Colonic mucosa (tissue), 4 donors: ENCODE measurements around the gene FRS2. TPM values are rescaled to one million over a fixed set of nuclear protein-coding genes. Genes with fewer than 3 reads are reported as not detected.

Source experiments
- DNase-seq: peaks from one replicate; pipeline ENCODE4 v3.0.0-alpha.2; 2020
- H3K27ac ChIP-seq: fragments of 200-600 bp; one replicate; pipeline ENCODE4 v1.8.0; 2021
- H3K27me3 ChIP-seq: fragments of 200-600 bp; one replicate; pipeline ENCODE4 v1.8.0; 2021
- H3K36me3 ChIP-seq: fragments of 200-600 bp; one replicate; pipeline ENCODE4 v1.8.0; 2021
- H3K4me1 ChIP-seq: fragments of 200-600 bp; one replicate; pipeline ENCODE4 v1.8.0; 2021; ENCODE audit warnings: mild to moderate bottlenecking
- H3K4me3 ChIP-seq: fragments of 200-600 bp; one replicate; pipeline ENCODE4 v1.8.0; 2021
- H3K9ac ChIP-seq, 2 donors: one replicate each; pipeline ENCODE4 v1.7.0; 2013; ENCODE audit warnings: control low read depth in 2 of 2, low read depth in 2 of 2, low read length in 2 of 2
- H3K9me3 ChIP-seq: fragments of 200-600 bp; one replicate; pipeline ENCODE4 v1.8.0; 2021
- intact Hi-C: fragments of 100-400 bp; cut with DNase I; formaldehyde crosslinking; loops from one replicate; pipeline ENCODE4 v1.14.1; 2022
- total RNA-seq, 2 donors: library from RNA; stranded (reverse); fragmentation: NEBNext Ultra II Directional in 1 of 2; extraction: Animal tissue kit (Norgen Biotek cat#: 25700) in 1 of 2; gene quantifications; one replicate each; pipeline ENCODE4 v1.2.1, GENCODE V29; 2021
- TF ChIP-seq, protein P1 (sequence below): fragments of 200-600 bp; IDR thresholded peaks from one replicate; pipeline ENCODE4 v1.8.0; 2022; ENCODE audit warnings: antibody characterized with exemption, mild to moderate bottlenecking
- donor health status: healthy.
- donor health status: DM: no; HTN: no; CAD: no.
- donor health status: DM: no; HTN: no; CAD: no.

FRS2 gene
- total RNA-seq, 2 donors from 2014 or later = 22.4 to 28.4 TPM

DNA sequence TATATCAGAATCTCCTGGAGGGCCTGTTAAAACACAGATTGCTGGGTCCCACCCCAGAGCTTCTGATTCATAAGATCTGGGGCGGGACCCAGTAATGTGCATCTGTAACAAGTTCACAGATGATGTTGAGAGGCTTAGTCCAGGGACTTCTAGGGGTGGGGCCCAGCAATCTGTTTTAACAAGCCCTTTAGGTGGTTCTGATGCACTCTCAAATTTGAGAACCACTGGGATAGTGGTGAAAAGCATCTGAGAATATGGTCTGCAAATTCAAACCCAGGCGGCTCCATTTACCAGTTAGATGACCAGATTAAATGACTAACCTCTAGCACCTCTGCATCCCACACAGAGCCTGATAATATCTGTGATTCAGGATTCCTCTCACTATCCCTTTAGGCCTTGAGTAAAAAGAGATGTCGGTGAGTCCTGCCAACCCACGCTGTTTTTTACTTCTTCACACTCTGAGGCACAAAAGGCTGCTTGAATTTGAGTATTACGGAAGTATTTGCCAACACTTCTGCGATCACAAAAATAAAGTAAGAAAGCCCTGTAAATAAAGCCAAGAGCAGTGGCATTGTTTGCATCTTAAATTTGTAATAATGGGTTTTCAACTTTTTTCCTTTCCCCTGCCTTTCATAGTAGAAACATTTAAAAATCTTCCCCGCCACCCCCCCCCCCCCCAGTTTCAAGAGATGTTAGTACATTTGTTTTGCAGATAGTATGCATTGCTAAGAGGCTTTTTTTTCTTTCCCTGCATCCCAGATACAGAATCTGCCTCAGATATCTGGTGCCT lies 1.8 kb upstream of the FRS2 start:
- H3K9ac ChIP-seq = no peak overlapping the region
- H3K27me3 ChIP-seq = no peaks in the 10 kb centered on the region
- H3K4me1 ChIP-seq = peaks cover 7% of the 10 kb centered on the region
- no peaks in the 10 kb centered on the region for H3K9me3 ChIP-seq
- no peak overlapping the region for H3K4me3 ChIP-seq
- intact Hi-C loops = no loop called here
- no peak for DNase-seq
- no peaks in the 10 kb centered on the region for H3K36me3 ChIP-seq
- no peak overlapping the region for H3K27ac ChIP-seq
- TF ChIP-seq, protein P1, sequence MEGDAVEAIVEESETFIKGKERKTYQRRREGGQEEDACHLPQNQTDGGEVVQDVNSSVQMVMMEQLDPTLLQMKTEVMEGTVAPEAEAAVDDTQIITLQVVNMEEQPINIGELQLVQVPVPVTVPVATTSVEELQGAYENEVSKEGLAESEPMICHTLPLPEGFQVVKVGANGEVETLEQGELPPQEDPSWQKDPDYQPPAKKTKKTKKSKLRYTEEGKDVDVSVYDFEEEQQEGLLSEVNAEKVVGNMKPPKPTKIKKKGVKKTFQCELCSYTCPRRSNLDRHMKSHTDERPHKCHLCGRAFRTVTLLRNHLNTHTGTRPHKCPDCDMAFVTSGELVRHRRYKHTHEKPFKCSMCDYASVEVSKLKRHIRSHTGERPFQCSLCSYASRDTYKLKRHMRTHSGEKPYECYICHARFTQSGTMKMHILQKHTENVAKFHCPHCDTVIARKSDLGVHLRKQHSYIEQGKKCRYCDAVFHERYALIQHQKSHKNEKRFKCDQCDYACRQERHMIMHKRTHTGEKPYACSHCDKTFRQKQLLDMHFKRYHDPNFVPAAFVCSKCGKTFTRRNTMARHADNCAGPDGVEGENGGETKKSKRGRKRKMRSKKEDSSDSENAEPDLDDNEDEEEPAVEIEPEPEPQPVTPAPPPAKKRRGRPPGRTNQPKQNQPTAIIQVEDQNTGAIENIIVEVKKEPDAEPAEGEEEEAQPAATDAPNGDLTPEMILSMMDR = no peak

DNA sequence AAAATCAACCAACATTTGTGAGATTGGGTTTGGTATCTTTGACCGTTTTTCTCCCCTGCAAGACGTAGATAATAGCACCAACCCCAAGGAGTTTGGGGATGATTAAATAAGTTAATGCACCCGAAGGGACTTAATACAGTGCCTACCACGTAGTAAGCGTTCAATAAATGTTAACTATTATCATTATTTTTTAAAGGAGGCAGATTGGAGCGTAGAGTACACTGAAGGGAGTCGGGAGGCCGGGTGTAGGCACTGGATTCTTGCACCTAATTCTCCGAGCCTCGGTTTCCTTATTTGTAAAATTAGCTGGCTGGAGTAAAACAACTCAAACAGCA lies 367 bp upstream of the FRS2 start:
- intact Hi-C loops = loop anchor here (5.0 to 10.0 kb wide), 2 partner anchors 102 to 105 kb away; no protein-coding TSS in a partner anchor
- H3K27ac ChIP-seq = peak overlapping the region; percentile 80
- no peaks in the 10 kb centered on the region for H3K27me3 ChIP-seq
- no peaks in the 10 kb centered on the region for H3K9me3 ChIP-seq
- DNase-seq = no peak
- H3K4me3 ChIP-seq = peak overlapping the region; percentile 82
- TF ChIP-seq, protein P1 = no peak
- peak overlapping the region; percentile 89 to 98 for H3K9ac ChIP-seq
- peaks cover 7% of the 10 kb centered on the region for H3K4me1 ChIP-seq
- H3K36me3 ChIP-seq = no peaks in the 10 kb centered on the region

DNA sequence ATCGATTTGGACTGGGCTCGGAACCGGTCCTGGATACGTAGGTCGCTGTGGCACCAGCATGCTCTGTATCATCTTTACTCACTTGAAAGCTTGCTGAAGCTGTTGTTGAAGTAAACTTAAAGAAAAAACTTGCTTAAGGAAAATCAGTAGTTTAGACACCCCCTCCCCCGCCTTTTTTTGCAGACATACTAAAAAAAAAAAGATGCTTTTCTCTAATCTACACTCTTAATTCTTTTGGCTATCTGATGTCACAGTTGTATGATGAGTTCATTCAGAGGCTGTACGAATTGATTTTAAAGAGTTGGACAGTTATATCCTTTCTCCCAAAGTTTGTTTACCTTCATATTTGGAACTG lies 865 bp downstream of the FRS2 start:
- no peaks in the 10 kb centered on the region for H3K9me3 ChIP-seq
- H3K27me3 ChIP-seq = no peaks in the 10 kb centered on the region
- peak overlapping the region; percentile 89 to 98 for H3K9ac ChIP-seq
- TF ChIP-seq, protein P1 = no peak
- intact Hi-C loops = loop anchor here (5.0 to 10.0 kb wide), 2 partner anchors 101 to 106 kb away; no protein-coding TSS in a partner anchor
- H3K36me3 ChIP-seq = no peaks in the 10 kb centered on the region
- H3K4me3 ChIP-seq = peak overlapping the region; percentile 82
- no peak for DNase-seq
- peaks cover 7% of the 10 kb centered on the region for H3K4me1 ChIP-seq
- peak overlapping the region; percentile 80 for H3K27ac ChIP-seq

DNA sequence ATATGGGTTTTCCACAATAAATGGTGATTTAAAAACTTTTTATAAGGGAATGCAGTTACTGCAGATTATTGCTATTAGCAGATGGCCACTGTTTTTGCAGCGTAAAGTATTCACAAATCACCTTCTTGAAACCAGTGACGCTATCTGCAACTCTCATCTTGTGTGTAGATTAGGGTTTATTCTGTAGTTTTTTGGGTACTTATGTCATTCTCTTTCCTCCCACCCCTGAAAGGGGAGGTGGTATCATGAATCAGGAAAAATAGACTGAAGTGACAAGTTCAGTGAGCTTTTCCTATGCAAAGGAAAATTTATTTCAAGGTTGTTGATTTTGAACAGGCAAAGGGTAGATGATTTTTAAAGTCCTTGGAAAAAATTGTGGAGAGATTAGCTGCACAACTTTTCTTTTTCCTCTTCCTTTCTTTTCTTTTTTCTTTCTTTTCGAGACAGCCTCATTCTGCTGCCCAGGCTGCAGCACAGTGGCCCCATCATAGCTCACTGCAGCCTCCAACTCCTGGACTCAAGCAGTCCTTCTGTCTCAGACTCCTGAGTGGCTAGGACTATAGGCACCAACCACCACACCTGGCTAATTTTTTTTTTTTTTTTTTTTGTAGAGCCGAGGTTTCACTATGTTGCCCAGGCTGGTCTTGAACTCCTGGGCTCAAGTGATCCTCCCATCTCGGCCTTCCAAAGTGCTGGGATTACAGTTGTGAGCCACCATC lies 1.6 kb downstream of the FRS2 start:
- intact Hi-C loops = loop anchor here (5.0 to 10.0 kb wide), 2 partner anchors 100 to 107 kb away; no protein-coding TSS in a partner anchor
- Histone ChIP-seq H3K4me1 (peaks cover 7% of the 10 kb centered on the region), H3K36me3 (no peaks in the 10 kb centered on the region), H3K27me3 (no peaks in the 10 kb centered on the region), H3K4me3 (peak overlapping the region; percentile 82), H3K9me3 (no peaks in the 10 kb centered on the region), H3K27ac (no peak overlapping the region), H3K9ac (no peak overlapping the region)
- DNase-seq = no peak
- TF ChIP-seq, protein P1 = no peak

DNA sequence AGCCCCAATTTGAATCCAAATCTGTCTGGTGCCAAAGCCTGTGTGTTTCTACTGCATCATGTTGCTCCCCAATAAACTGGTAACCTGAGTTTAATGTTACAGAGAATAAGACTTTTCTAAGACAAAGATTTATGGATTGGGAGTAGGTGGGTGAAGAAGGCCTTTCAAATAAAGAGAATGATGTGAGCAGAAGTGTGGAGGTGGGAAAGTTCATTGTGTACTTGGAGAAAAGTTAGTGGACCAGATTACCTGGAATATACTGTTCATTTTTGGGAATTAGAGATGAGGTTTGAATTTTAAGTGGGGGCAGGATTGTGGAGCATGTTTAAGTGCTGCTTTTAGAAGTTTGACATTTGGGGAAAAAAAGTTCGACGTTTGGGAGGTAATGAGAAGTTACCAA lies 3.1 kb downstream of the FRS2 start:
- no peaks in the 10 kb centered on the region for H3K9me3 ChIP-seq
- no peak overlapping the region for H3K27ac ChIP-seq
- intact Hi-C loops = loop anchor here (5.0 to 10.0 kb wide), 2 partner anchors 99 to 108 kb away; no protein-coding TSS in a partner anchor
- TF ChIP-seq, protein P1 = no peak
- H3K36me3 ChIP-seq = no peaks in the 10 kb centered on the region
- no peaks in the 10 kb centered on the region for H3K27me3 ChIP-seq
- peaks cover 7% of the 10 kb centered on the region for H3K4me1 ChIP-seq
- DNase-seq = no peak
- no peak overlapping the region for H3K4me3 ChIP-seq
- no peak overlapping the region for H3K9ac ChIP-seq
